ENCODE measurements around the gene SHF.

SHF gene

DNA sequence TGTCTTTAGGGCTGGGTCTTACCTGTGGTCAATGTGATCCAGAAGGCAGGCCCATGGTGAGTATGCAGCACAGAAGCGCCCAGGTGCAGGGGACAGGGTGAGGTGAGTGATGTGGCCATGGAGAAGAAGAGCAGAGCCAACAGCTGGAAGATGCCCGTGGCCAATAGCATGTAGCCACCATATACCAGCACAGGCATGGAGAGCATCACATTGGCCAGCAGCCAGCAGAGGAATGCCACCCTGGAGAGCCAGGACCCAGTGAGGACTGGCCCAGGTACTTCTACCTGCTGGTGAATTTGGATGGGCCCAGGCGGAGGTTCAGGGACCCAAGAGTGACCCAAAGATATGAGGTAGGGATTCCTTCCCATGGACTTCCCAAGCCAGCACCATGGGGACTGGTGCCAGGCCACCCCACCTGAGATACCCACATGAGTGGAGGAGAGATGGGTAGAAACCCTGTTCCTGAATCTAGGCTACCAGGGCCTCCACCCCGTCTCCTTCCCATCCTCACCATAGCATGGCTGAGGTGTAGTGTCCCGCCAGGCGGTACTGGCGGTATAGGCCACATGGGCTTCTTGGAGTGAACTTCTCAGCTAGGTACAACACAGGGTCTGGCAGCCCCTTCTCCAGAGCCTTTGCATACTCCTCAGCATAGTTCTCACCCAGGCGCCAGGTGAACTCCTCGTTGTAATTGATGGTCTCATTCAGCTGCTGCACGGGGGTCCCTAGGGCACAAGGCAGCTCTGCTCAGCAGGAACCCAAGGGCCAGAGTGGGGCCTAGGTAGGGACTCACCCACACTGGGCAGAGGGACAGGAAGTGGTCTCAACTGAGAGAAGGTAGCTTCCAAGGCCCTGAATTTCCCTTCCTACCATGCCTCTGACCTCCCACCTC lies 67.4 kb downstream of the SHF start:
- Histone ChIP-seq H3K36me3 (ENCODE audit: control insufficient read depth in 2 of 2, insufficient read depth in 1 of 2, low read length in 2 of 2) (no peaks in the 10 kb centered on the region), H3K4me3 (ENCODE audit: low read depth, low read length) (no peak overlapping the region), H3K27ac (ENCODE audit: extremely low read depth, low read depth, low read length) (no peak overlapping the region), H3K4me1 (ENCODE audit: control insufficient read depth, insufficient read depth, low read length) (no peaks in the 10 kb centered on the region), H3K9me3 (ENCODE audit: control insufficient read depth, insufficient read depth, low read depth, low read length) (no peaks in the 10 kb centered on the region)
- TF ChIP-seq, protein P1, sequence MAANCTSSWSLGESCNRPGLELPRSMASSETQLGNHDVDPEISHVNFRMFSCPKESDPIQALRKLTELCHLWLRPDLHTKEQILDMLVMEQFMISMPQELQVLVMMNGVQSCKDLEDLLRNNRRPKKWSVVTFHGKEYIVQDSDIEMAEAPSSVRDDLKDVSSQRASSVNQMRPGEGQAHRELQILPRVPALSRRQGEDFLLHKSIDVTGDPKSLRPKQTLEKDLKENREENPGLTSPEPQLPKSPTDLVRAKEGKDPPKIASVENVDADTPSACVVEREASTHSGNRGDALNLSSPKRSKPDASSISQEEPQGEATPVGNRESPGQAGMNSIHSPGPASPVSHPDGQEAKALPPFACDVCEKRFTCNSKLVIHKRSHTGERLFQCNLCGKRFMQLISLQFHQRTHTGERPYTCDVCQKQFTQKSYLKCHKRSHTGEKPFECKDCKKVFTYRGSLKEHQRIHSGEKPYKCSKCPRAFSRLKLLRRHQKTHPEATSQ (tag by site-specific recombination; IDR thresholded peaks at IDR 0.05): no peak
- TF ChIP-seq, protein P2, sequence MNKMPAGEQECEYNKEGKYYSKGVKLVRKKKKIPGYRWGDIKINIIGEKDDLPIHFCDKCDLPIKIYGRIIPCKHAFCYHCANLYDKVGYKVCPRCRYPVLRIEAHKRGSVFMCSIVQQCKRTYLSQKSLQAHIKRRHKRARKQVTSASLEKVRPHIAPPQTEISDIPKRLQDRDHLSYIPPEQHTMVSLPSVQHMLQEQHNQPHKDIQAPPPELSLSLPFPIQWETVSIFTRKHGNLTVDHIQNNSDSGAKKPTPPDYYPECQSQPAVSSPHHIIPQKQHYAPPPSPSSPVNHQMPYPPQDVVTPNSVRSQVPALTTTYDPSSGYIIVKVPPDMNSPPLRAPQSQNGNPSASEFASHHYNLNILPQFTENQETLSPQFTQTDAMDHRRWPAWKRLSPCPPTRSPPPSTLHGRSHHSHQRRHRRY (tag by site-specific recombination; IDR thresholded peaks at IDR 0.05): no peak
- no peak for TF ChIP-seq ZNF521 (tag by site-specific recombination; IDR thresholded peaks at IDR 0.05)
- TF ChIP-seq ZNF510 (tag by site-specific recombination; IDR thresholded peaks at IDR 0.05; ENCODE audit: insufficient replicate concordance): no peak
- no peak for TF ChIP-seq ZIC2 (tag by site-specific recombination; IDR thresholded peaks at IDR 0.05)
- TF ChIP-seq YY1 (tag by site-specific recombination; IDR thresholded peaks at IDR 0.05): no peak
- POLR2A ChIA-PET: no interaction called here
- CTCF ChIA-PET: interaction anchor here (2.1 kb wide), 1 partner anchor 42 kb away, joined by 9 read pairs; no protein-coding TSS in a partner anchor

DNA sequence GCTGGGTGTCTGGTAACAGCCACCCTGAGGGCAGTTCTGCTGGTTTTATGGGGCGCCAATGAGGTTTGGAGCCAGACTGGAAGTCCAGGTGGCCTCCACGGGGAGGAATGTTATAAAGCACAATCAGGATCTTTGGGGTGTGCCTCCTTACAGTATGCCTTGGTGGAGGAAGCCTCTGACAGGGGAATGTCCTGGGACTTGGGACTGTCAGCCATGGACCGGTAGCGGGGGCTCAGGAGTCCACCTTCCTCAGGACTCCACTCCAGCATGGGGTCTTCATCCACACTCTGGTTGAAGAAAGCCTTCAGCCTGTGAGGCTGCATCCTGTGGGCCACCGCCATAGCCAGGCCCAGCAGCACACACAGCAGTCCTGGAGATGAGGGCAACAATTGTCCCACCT lies 68.8 kb downstream of the SHF start:
- CTCF ChIA-PET: interaction anchor here (0.9 to 1.9 kb wide), 16 partner anchors 8 to 339 kb away, joined by 3 to 16 read pairs (median 8); partner anchors contain the start of genes DUOX1 and DUOXA1
- Histone ChIP-seq H3K4me1 (ENCODE audit: control insufficient read depth, insufficient read depth, low read length) (no peaks in the 10 kb centered on the region), H3K36me3 (ENCODE audit: control insufficient read depth in 2 of 2, insufficient read depth in 1 of 2, low read length in 2 of 2) (no peaks in the 10 kb centered on the region), H3K27ac (ENCODE audit: extremely low read depth, low read depth, low read length) (no peak overlapping the region), H3K4me3 (ENCODE audit: low read depth, low read length) (no peak overlapping the region), H3K9me3 (ENCODE audit: control insufficient read depth, insufficient read depth, low read depth, low read length) (no peaks in the 10 kb centered on the region)
- POLR2A ChIA-PET: interaction anchor here (0.6 kb wide), 1 partner anchor 35 kb away, joined by 5 read pairs; no protein-coding TSS in a partner anchor
- TF ChIP-seq ZNF175 (tag by site-specific recombination; IDR thresholded peaks at IDR 0.05) (no peak), MEIS1 (CRISPR knock-in tag; IDR thresholded peaks at IDR 0.05; ENCODE audit: borderline replicate concordance) (no peak), ZNF140 (tag by site-specific recombination; IDR thresholded peaks at IDR 0.05) (no peak), ZNF837 (tag by site-specific recombination; IDR thresholded peaks at IDR 0.05) (no peak), ZNF248 (tag by site-specific recombination; IDR thresholded peaks at IDR 0.05) (no peak), ZNF660 (tag by site-specific recombination; IDR thresholded peaks at IDR 0.05) (no peak), MYNN (tag by site-specific recombination; IDR thresholded peaks at IDR 0.05; ENCODE audit: borderline replicate concordance) (no peak), ZNF404 (tag by site-specific recombination; IDR thresholded peaks at IDR 0.05) (no peak), ZNF510 (tag by site-specific recombination; IDR thresholded peaks at IDR 0.05; ENCODE audit: insufficient replicate concordance) (no peak), ZNF623 (tag by site-specific recombination; IDR thresholded peaks at IDR 0.05) (no peak)
- TF ChIP-seq, protein P3, sequence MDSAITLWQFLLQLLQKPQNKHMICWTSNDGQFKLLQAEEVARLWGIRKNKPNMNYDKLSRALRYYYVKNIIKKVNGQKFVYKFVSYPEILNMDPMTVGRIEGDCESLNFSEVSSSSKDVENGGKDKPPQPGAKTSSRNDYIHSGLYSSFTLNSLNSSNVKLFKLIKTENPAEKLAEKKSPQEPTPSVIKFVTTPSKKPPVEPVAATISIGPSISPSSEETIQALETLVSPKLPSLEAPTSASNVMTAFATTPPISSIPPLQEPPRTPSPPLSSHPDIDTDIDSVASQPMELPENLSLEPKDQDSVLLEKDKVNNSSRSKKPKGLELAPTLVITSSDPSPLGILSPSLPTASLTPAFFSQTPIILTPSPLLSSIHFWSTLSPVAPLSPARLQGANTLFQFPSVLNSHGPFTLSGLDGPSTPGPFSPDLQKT (IDR thresholded peaks at IDR 0.05; ENCODE audit: borderline replicate concordance, low read depth, low read length): no peak
- TF ChIP-seq, protein P4, sequence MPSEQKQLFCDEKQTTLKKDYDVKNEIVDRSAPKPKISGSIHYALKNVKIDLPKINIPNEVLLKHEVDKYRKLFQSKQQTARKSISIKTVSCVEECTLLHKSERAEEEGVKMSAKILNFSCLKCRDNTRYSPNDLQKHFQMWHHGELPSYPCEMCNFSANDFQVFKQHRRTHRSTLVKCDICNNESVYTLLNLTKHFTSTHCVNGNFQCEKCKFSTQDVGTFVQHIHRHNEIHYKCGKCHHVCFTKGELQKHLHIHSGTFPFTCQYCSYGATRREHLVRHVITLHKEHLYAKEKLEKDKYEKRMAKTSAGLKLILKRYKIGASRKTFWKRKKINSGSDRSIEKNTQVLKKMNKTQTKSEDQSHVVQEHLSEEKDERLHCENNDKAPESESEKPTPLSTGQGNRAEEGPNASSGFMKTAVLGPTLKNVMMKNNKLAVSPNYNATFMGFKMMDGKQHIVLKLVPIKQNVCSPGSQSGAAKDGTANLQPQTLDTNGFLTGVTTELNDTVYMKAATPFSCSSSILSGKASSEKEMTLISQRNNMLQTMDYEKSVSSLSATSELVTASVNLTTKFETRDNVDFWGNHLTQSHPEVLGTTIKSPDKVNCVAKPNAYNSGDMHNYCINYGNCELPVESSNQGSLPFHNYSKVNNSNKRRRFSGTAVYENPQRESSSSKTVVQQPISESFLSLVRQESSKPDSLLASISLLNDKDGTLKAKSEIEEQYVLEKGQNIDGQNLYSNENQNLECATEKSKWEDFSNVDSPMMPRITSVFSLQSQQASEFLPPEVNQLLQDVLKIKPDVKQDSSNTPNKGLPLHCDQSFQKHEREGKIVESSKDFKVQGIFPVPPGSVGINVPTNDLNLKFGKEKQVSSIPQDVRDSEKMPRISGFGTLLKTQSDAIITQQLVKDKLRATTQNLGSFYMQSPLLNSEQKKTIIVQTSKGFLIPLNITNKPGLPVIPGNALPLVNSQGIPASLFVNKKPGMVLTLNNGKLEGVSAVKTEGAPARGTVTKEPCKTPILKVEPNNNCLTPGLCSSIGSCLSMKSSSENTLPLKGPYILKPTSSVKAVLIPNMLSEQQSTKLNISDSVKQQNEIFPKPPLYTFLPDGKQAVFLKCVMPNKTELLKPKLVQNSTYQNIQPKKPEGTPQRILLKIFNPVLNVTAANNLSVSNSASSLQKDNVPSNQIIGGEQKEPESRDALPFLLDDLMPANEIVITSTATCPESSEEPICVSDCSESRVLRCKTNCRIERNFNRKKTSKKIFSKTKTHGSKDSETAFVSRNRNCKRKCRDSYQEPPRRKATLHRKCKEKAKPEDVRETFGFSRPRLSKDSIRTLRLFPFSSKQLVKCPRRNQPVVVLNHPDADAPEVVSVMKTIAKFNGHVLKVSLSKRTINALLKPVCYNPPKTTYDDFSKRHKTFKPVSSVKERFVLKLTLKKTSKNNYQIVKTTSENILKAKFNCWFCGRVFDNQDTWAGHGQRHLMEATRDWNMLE (tag by site-specific recombination; conservative IDR thresholded peaks at IDR 0.05; ENCODE audit: low read depth): no peak
- TF ChIP-seq, protein P5, sequence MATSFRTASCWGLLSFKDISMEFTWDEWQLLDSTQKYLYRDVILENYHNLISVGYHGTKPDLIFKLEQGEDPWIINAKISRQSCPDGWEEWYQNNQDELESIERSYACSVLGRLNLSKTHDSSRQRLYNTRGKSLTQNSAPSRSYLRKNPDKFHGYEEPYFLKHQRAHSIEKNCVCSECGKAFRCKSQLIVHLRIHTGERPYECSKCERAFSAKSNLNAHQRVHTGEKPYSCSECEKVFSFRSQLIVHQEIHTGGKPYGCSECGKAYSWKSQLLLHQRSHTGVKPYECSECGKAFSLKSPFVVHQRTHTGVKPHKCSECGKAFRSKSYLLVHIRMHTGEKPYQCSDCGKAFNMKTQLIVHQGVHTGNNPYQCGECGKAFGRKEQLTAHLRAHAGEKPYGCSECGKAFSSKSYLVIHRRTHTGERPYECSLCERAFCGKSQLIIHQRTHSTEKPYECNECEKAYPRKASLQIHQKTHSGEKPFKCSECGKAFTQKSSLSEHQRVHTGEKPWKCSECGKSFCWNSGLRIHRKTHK (tag by site-specific recombination; IDR thresholded peaks at IDR 0.05): no peak
- TF ChIP-seq, protein P6, sequence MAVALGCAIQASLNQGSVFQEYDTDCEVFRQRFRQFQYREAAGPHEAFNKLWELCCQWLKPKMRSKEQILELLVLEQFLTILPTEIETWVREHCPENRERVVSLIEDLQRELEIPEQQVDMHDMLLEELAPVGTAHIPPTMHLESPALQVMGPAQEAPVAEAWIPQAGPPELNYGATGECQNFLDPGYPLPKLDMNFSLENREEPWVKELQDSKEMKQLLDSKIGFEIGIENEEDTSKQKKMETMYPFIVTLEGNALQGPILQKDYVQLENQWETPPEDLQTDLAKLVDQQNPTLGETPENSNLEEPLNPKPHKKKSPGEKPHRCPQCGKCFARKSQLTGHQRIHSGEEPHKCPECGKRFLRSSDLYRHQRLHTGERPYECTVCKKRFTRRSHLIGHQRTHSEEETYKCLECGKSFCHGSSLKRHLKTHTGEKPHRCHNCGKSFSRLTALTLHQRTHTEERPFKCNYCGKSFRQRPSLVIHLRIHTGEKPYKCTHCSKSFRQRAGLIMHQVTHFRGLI (tag by site-specific recombination; IDR thresholded peaks at IDR 0.05): no peak
- TF ChIP-seq, protein P7, sequence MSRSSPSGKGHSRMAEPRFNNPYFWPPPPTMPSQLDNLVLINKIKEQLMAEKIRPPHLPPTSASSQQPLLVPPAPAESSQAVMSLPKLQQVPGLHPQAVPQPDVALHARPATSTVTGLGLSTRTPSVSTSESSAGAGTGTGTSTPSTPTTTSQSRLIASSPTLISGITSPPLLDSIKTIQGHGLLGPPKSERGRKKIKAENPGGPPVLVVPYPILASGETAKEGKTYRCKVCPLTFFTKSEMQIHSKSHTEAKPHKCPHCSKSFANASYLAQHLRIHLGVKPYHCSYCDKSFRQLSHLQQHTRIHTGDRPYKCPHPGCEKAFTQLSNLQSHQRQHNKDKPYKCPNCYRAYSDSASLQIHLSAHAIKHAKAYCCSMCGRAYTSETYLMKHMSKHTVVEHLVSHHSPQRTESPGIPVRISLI (tag by site-specific recombination; IDR thresholded peaks at IDR 0.05): no peak
